Neural cell (in vitro differentiated cells): ENCODE results near the gene ADGRD1. TPM values are rescaled to one million over a fixed set of nuclear protein-coding genes. Genes with fewer than 3 reads are reported as not detected.

ENCODE experiments used
- H2AFZ ChIP-seq: fragments of 200-600, 300-800 bp; sonication (generic), shearing (Covaris generic); 2 replicates; pipeline ENCODE4 v1.6.0; 2014; ENCODE audit warnings: low read depth, mild to moderate bottlenecking, antibody characterized with exemption, low read length, moderate library complexity
- H3F3A ChIP-seq: fragments of 200-600 bp; shearing (Covaris generic); 2 replicates; pipeline ENCODE4 v1.6.1; 2016; ENCODE audit warnings: mild to moderate bottlenecking, moderate library complexity, mixed read lengths, antibody characterized with exemption, low read length; ENCODE audit not compliant: insufficient read depth, poor library complexity, severe bottlenecking
- H3K27ac ChIP-seq: fragments of 200-600, 300-800 bp; sonication (generic), shearing (Covaris generic); 2 replicates; pipeline ENCODE4 v1.5.1; 2014; ENCODE audit warnings: mild to moderate bottlenecking, low read length, moderate library complexity
- H3K27me3 ChIP-seq: fragments of 300-800, 200-600 bp; sonication (generic), shearing (Covaris generic); 2 replicates; pipeline ENCODE4 v1.6.0; 2014; ENCODE audit warnings: mild to moderate bottlenecking, low read depth, low read length, moderate library complexity; ENCODE audit not compliant: insufficient read depth
- H3K36me3 ChIP-seq: fragments of 300-800, 200-600 bp; sonication (generic), shearing (Covaris generic); 2 replicates; pipeline ENCODE4 v1.5.1; 2014; ENCODE audit warnings: mild to moderate bottlenecking, antibody characterized with exemption, low read length, moderate library complexity; ENCODE audit not compliant: insufficient read depth
- H3K4me2 ChIP-seq: fragments of 300-800, 200-600 bp; sonication (generic), shearing (Covaris generic); 2 replicates; pipeline ENCODE4 v1.6.0; 2014; ENCODE audit warnings: mild to moderate bottlenecking, low read length
- H3K4me3 ChIP-seq: fragments of 300-800, 200-600 bp; sonication (generic), shearing (Covaris generic); 2 replicates; pipeline ENCODE4 v1.5.1; 2014; ENCODE audit warnings: mild to moderate bottlenecking, low read length, moderate library complexity
- H3K79me2 ChIP-seq: fragments of 200-600 bp; shearing (Covaris generic); replicated peaks from 2 replicates; pipeline ENCODE4 v1.6.0; 2014; ENCODE audit warnings: mild to moderate bottlenecking, low read length, moderate library complexity; ENCODE audit not compliant: insufficient read depth
- H3K9ac ChIP-seq: fragments of 300-800, 200-600 bp; sonication (generic), shearing (Covaris generic); 2 replicates; pipeline ENCODE4 v1.6.1; 2016; ENCODE audit warnings: mild to moderate bottlenecking, low read length, mixed read lengths
- H3K9me2 ChIP-seq: fragments of 200-600 bp; shearing (Covaris generic); 2 replicates; pipeline ENCODE4 v1.6.1; 2016; ENCODE audit warnings: mild to moderate bottlenecking, low read length, mixed read lengths; ENCODE audit not compliant: insufficient read depth
- H3K9me3 ChIP-seq: fragments of 200-600, 300-800 bp; sonication (generic), shearing (Covaris generic); 2 replicates; pipeline ENCODE4 v1.6.1; 2016; ENCODE audit warnings: mild to moderate bottlenecking, mixed run types, low read length, moderate library complexity, mixed read lengths
- H4K20me1 ChIP-seq: fragments of 200-600 bp; shearing (Covaris generic); 2 replicates; pipeline ENCODE4 v1.6.1; 2016; ENCODE audit warnings: mild to moderate bottlenecking, mixed run types; ENCODE audit not compliant: insufficient read depth
- CTCF ChIP-seq: fragments of 450-650 bp; IDR thresholded peaks from 2 replicates; pipeline ENCODE4 v1.5.1; 2014; ENCODE audit warnings: antibody characterized with exemption, mild to moderate bottlenecking, moderate library complexity; ENCODE audit not compliant: poor library complexity, severe bottlenecking
- EP300 ChIP-seq: fragments of 450-650 bp; conservative IDR thresholded peaks from 2 replicates; pipeline ENCODE4 v1.6.1; 2014; ENCODE audit warnings: antibody characterized with exemption, mild to moderate bottlenecking, moderate library complexity; ENCODE audit not compliant: poor library complexity, severe bottlenecking
- EZH2 ChIP-seq: fragments of 200-600, 300-800 bp; shearing (Covaris generic), sonication (generic); IDR thresholded peaks from 2 replicates; pipeline ENCODE4 v1.6.1; 2014; ENCODE audit warnings: antibody characterized with exemption, low read length, borderline replicate concordance, mild to moderate bottlenecking; ENCODE audit not compliant: insufficient read depth, poor library complexity, severe bottlenecking
- MXI1 ChIP-seq: fragments of 450-650 bp; conservative IDR thresholded peaks from 2 replicates; pipeline ENCODE4 v1.6.1; 2014; ENCODE audit warnings: antibody characterized with exemption, mild to moderate bottlenecking; ENCODE audit not compliant: poor library complexity, severe bottlenecking
- POLR2AphosphoS5 ChIP-seq: IDR thresholded peaks from 2 replicates; pipeline ENCODE4 v1.6.1; 2012
- RAD21 ChIP-seq: fragments of 450-650 bp; conservative IDR thresholded peaks from 2 replicates; pipeline ENCODE4 v1.6.1; 2014; ENCODE audit warnings: antibody characterized with exemption, mild to moderate bottlenecking, moderate library complexity
- REST ChIP-seq: IDR thresholded peaks from 2 replicates; pipeline ENCODE4 v1.6.1; 2012; ENCODE audit warnings: borderline replicate concordance
- SMC3 ChIP-seq: fragments of 450-650 bp; conservative IDR thresholded peaks from 2 replicates; pipeline ENCODE4 v1.6.1; 2014; ENCODE audit warnings: antibody characterized with exemption, mild to moderate bottlenecking, moderate library complexity; ENCODE audit not compliant: poor library complexity
- TAF1 ChIP-seq: IDR thresholded peaks from 2 replicates; pipeline ENCODE4 v1.6.1; 2012; ENCODE audit warnings: low read depth
- polyA plus RNA-seq: library from polyadenylated mRNA; depleted of rRNA; stranded (reverse); fragments of >200 nt; gene quantifications from 2 replicates; pipeline ENCODE4 v1.2.3, GENCODE V29; 2014

Gene ADGRD1
- polyA plus RNA-seq, 1 donor from 2014 or later: 1.7 TPM

GRCh38 chr12:131014343-131014742 lies 60.6 kb downstream of the ADGRD1 start:
- no peak overlapping the region for H3K9ac ChIP-seq
- H3K4me3 ChIP-seq: no peak overlapping the region
- no peak overlapping the region for H2AFZ ChIP-seq
- no peaks in the 10 kb centered on the region for H3K27me3 ChIP-seq
- H3K36me3 ChIP-seq: no peaks in the 10 kb centered on the region
- H3K9me3 ChIP-seq: no peaks in the 10 kb centered on the region
- H4K20me1 ChIP-seq: no peaks in the 10 kb centered on the region
- H3K79me2 ChIP-seq: no peaks in the 10 kb centered on the region
- no peak overlapping the region for H3K27ac ChIP-seq
- TF ChIP-seq RAD21 (no peak), EP300 (no peak), MXI1 (no peak), CTCF (no peak), REST (no peak), SMC3 (no peak), TAF1 (no peak), POLR2AphosphoS5 (no peak), EZH2 (no peak)
- no peaks in the 10 kb centered on the region for H3F3A ChIP-seq
- no peaks in the 10 kb centered on the region for H3K9me2 ChIP-seq
- no peak overlapping the region for H3K4me2 ChIP-seq

GRCh38 chr12:131015581-131016337 lies 62.1 kb downstream of the ADGRD1 start:
- H3K36me3 ChIP-seq: no peaks in the 10 kb centered on the region
- no peak overlapping the region for H3K9ac ChIP-seq
- no peaks in the 10 kb centered on the region for H3F3A ChIP-seq
- no peak overlapping the region for H2AFZ ChIP-seq
- no peaks in the 10 kb centered on the region for H3K79me2 ChIP-seq
- no peaks in the 10 kb centered on the region for H3K27me3 ChIP-seq
- H4K20me1 ChIP-seq: no peaks in the 10 kb centered on the region
- H3K4me2 ChIP-seq: no peak overlapping the region
- no peak overlapping the region for H3K27ac ChIP-seq
- TF ChIP-seq REST (no peak), SMC3 (no peak), CTCF (no peak), EZH2 (no peak), MXI1 (no peak), RAD21 (no peak)
- no peak overlapping the region for H3K4me3 ChIP-seq
- H3K9me3 ChIP-seq: no peaks in the 10 kb centered on the region
- no peaks in the 10 kb centered on the region for H3K9me2 ChIP-seq
